Measurements from ENCODE around the gene BANP. TPM values are rescaled to one million over a fixed set of nuclear protein-coding genes. Genes with fewer than 3 reads are reported as not detected.

The BANP gene
- total RNA-seq, 1 donor from 2014 or later = 30.4 TPM

DNA sequence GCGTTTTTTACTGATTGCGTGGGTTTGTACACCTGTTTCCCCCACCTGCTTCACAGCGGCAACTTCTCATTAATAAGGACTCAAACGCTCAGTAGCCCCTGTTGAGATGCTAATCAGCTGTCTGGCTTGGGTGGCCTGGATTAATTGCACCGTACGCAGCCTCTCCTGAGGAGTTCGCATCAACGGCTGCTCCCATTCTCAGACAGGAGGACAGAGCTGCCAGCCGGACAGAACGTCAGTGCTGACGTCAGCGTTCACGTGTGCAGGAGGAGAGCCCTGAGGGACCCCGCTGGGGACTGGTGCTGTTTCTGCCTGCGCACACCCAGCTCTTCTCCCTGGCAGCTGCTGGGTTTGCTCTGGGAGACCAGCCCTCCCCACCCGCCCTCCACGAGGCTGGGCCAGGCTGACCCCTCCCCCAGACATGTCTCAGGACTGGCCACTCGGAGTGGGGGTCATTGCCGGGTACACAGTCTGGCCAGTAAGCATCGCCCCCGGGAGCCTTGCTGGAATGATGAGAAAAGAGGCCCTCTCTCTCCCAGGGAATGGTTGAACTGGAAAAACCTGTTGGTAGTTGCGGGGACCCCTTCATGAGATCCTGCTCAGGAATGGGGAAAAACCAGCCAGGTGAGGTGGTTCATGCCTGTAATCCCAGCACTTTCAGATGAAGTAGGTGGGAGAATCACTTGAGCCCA lies 5.7 kb upstream of the BANP start:
- Histone ChIP-seq H2AFZ (replicated peaks) (peak overlapping the region; percentile 59), H3K4me3 (peak overlapping the region; percentile 0), H3F3A (ENCODE audit: low read depth) (no peaks in the 10 kb centered on the region), H3K4me2 (peak overlapping the region; percentile 33), H4K20me1 (ENCODE audit: low read depth) (no peaks in the 10 kb centered on the region), H3K27ac (no peak overlapping the region), H3K9ac (no peak overlapping the region), H3K4me1 (peaks cover 7% of the 10 kb centered on the region), H3K9me3 (ENCODE audit: low read depth) (no peaks in the 10 kb centered on the region), H3K79me2 (ENCODE audit: low read depth) (no peaks in the 10 kb centered on the region), H3K36me3 (no peaks in the 10 kb centered on the region), H3K27me3 (no peaks in the 10 kb centered on the region)
- TF ChIP-seq, protein P1, sequence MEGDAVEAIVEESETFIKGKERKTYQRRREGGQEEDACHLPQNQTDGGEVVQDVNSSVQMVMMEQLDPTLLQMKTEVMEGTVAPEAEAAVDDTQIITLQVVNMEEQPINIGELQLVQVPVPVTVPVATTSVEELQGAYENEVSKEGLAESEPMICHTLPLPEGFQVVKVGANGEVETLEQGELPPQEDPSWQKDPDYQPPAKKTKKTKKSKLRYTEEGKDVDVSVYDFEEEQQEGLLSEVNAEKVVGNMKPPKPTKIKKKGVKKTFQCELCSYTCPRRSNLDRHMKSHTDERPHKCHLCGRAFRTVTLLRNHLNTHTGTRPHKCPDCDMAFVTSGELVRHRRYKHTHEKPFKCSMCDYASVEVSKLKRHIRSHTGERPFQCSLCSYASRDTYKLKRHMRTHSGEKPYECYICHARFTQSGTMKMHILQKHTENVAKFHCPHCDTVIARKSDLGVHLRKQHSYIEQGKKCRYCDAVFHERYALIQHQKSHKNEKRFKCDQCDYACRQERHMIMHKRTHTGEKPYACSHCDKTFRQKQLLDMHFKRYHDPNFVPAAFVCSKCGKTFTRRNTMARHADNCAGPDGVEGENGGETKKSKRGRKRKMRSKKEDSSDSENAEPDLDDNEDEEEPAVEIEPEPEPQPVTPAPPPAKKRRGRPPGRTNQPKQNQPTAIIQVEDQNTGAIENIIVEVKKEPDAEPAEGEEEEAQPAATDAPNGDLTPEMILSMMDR (IDR thresholded peaks at IDR 0.05) = no peak
- no peak for TF ChIP-seq EZH2phosphoT487 (IDR thresholded peaks at IDR 0.05)
- Mint-ChIP-seq H3K9me3 (no peaks in the 10 kb centered on the region), H3K36me3 (no peaks in the 10 kb centered on the region), H3K27ac (no peak overlapping the region), H3K27me3 (ENCODE audit: insufficient read depth, low read depth) (peaks cover 3% of the 10 kb centered on the region), H3K4me3 (no peak overlapping the region), H3K4me1 (no peaks in the 10 kb centered on the region)
- DNase-seq (ENCODE audit: low spot score) = peak; percentile 46

DNA sequence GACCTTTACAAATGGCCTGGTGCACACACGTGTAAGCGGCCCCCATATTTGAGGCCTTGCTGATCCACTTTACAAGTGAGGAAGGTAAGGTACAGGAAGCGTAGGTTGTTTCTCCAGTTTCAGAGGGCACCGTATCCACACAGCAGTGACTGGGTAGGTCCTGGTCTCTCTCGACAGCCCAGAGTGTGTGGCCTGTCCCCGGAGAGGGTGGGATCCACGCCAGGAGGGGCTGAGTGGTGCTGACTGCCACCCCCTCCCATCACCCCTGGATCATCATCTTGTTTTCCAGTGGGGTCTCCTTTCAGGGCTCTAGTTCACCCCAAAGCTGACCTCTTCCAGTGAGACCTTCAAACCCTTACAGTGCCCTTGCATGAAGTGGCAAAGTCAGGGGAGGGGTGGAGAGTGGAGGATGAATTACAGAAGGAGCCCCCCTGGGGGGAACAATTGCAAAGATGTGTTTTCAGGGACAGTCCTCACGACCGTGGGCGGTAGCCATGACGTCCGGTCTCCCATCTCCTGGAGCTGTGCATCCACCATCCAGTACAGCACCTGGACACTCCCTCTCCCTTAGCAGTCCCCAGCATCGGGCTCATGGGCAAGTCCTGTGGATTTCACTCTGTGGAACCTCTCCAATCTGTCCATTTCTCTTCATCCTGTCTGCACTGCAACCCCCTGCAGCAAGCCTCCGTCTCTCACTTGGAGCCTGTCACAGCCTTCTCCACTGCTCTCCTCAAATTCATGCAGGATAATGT lies 4.5 kb upstream of the BANP start:
- Histone ChIP-seq H3K27ac (no peak overlapping the region), H3K4me1 (peaks cover 7% of the 10 kb centered on the region), H3F3A (ENCODE audit: low read depth) (peaks cover 2% of the 10 kb centered on the region), H3K27me3 (no peaks in the 10 kb centered on the region), H4K20me1 (ENCODE audit: low read depth) (no peaks in the 10 kb centered on the region), H3K36me3 (no peaks in the 10 kb centered on the region), H3K9ac (no peak overlapping the region), H3K4me2 (no peak overlapping the region), H3K4me3 (no peak overlapping the region), H3K79me2 (ENCODE audit: low read depth) (peaks cover 2% of the 10 kb centered on the region), H2AFZ (replicated peaks) (no peak overlapping the region), H3K9me3 (ENCODE audit: low read depth) (no peaks in the 10 kb centered on the region)
- H3K36me3 Mint-ChIP-seq = no peaks in the 10 kb centered on the region
- H3K27me3 Mint-ChIP-seq (ENCODE audit: insufficient read depth, low read depth) = peaks cover 3% of the 10 kb centered on the region
- H3K27ac Mint-ChIP-seq = no peak overlapping the region
- H3K9me3 Mint-ChIP-seq = no peaks in the 10 kb centered on the region
- no peaks in the 10 kb centered on the region for H3K4me1 Mint-ChIP-seq
- DNase-seq (ENCODE audit: low spot score) = no peak
- no peak overlapping the region for H3K4me3 Mint-ChIP-seq
- TF ChIP-seq EZH2 (IDR thresholded peaks at IDR 0.05) (no peak), EZH2phosphoT487 (IDR thresholded peaks at IDR 0.05) (no peak)
- TF ChIP-seq, protein P1 (IDR thresholded peaks at IDR 0.05) = no peak

DNA sequence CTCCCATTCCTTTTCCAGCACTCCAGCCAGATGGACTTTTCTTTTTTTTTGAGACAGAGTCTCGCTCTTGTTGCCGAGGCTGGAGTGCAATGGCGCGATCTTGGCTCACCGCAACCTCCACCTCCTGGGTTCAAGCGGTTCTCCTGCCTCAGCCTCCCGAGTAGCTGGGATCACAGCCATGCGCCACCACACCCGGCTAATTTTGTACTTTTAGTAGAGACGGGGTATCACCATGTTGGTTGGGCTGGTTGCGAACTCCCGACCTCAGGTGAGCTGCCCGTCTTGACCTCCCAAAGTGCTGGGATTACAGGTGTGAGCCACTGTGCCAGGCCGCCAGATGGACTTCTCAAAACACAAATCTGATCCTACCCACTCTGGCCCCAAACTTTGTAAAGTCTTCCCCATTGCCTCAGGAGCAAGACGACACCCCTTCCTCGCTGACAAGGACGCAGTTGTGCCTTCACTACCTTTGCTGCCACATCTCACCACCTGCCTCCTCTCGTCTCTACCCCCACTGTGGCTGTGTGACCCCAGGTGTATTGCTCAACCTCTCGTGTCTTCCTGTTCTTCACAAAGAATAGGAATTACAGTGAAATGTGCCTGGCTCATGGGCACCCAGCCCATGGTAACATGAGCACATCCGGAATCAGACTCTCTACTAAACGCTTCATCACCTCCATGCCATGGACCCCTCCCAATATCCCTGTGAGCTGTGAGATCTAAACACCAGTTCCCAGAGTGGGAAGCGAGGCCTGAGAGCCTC lies 3.7 kb upstream of the BANP start:
- Mint-ChIP-seq H3K27ac (no peak overlapping the region), H3K4me3 (no peak overlapping the region), H3K27me3 (ENCODE audit: insufficient read depth, low read depth) (peaks cover 3% of the 10 kb centered on the region), H3K4me1 (peaks cover 6% of the 10 kb centered on the region), H3K9me3 (no peaks in the 10 kb centered on the region), H3K36me3 (no peaks in the 10 kb centered on the region)
- H3K36me3 ChIP-seq = no peaks in the 10 kb centered on the region
- no peak for DNase-seq (ENCODE audit: low spot score)
- H3K9ac ChIP-seq = no peak overlapping the region
- TF ChIP-seq EZH2phosphoT487 (IDR thresholded peaks at IDR 0.05) (no peak), EZH2 (IDR thresholded peaks at IDR 0.05) (no peak)
- TF ChIP-seq, protein P1 (IDR thresholded peaks at IDR 0.05) = no peak
- peaks cover 7% of the 10 kb centered on the region for H4K20me1 ChIP-seq (ENCODE audit: low read depth)
- peaks cover 11% of the 10 kb centered on the region for H3K4me1 ChIP-seq
- no peak overlapping the region for H3K4me3 ChIP-seq
- H3K9me3 ChIP-seq (ENCODE audit: low read depth) = no peaks in the 10 kb centered on the region
- peaks cover 10% of the 10 kb centered on the region for H3K79me2 ChIP-seq (ENCODE audit: low read depth)
- H2AFZ ChIP-seq (replicated peaks) = no peak overlapping the region
- H3F3A ChIP-seq (ENCODE audit: low read depth) = peaks cover 8% of the 10 kb centered on the region
- no peaks in the 10 kb centered on the region for H3K27me3 ChIP-seq
- H3K27ac ChIP-seq = no peak overlapping the region
- no peak overlapping the region for H3K4me2 ChIP-seq

All from neural progenitor cell (in vitro differentiated cells).